Activated CD4-positive, alpha-beta T cell treated with anti-CD3 and anti-CD28 coated beads for 48 hours (primary cell): ENCODE measurements around the gene RNPEPL1.
A peak's percentile ranks its signal among the peaks of the same experiment; 100 is the strongest.

Experiments used
- DNase-seq: peaks from one replicate; pipeline ENCODE4 v3.0.0-alpha.2; 2020

Gene RNPEPL1, protein sequence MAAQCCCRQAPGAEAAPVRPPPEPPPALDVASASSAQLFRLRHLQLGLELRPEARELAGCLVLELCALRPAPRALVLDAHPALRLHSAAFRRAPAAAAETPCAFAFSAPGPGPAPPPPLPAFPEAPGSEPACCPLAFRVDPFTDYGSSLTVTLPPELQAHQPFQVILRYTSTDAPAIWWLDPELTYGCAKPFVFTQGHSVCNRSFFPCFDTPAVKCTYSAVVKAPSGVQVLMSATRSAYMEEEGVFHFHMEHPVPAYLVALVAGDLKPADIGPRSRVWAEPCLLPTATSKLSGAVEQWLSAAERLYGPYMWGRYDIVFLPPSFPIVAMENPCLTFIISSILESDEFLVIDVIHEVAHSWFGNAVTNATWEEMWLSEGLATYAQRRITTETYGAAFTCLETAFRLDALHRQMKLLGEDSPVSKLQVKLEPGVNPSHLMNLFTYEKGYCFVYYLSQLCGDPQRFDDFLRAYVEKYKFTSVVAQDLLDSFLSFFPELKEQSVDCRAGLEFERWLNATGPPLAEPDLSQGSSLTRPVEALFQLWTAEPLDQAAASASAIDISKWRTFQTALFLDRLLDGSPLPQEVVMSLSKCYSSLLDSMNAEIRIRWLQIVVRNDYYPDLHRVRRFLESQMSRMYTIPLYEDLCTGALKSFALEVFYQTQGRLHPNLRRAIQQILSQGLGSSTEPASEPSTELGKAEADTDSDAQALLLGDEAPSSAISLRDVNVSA

DNA sequence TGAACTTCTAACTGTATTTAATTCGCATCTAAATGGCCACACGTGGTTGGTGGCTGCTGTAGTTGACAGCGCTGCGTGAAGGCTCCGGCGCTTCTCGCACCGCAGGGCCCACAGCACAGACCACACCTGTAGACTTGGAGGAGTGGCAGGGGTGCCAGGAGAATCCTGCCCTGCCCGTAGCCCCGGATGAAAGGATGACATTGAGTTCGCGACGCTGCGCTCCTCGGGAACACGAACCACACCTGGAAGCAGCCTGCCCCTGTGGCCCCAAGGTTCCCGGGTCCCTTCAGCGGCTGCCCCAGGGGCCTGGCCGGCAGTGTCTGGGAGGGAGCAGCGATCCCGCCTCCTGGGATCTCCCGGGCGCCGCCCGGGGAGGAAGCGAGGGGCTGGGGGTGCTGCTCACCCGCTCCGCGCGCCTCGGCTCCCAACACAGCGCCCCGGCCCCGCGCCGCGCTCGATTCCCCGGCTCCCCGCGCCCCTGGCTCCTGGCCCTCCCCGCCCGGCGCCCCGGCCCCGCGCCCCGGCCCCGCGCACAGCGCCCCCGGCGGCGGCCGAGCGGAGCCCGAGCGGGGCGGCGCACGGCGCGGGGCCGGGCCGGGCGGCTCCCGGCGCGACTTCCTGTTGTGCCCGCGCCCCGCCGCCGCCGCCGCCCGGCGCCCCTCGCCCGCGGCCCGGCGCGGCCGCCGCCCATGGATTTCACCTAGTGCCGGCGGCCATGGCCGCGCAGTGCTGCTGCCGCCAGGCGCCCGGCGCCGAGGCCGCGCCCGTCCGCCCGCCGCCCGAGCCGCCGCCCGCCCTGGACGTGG lies at the start of gene RNPEPL1:
TSS of gene RNPEPL1 (plus strand) at position 613 of the 806 bp plus-strand sequence. CDS start at position 716, 103 bp downstream.
- peak; percentile 53 for DNase-seq

DNA sequence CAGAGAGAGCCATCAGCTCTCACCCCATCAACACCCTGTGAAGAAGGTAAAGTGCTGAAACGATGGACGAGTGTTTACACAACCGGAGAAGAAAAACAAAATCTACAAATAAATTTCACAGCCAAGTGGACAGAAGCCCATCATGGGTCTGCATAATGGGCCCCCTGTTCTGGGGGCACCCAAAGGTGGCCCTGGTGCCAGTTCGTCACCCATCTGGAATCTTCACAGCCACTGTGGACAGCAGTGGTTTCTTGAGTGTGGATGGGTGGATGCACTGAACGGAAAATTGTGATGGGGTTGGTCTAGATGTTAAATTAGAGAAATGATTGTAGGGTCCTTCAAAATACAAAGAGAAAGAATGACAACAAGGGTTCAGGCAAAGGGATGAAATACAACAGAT lies 49.3 kb upstream of the RNPEPL1 start:
- no peak for DNase-seq

DNA sequence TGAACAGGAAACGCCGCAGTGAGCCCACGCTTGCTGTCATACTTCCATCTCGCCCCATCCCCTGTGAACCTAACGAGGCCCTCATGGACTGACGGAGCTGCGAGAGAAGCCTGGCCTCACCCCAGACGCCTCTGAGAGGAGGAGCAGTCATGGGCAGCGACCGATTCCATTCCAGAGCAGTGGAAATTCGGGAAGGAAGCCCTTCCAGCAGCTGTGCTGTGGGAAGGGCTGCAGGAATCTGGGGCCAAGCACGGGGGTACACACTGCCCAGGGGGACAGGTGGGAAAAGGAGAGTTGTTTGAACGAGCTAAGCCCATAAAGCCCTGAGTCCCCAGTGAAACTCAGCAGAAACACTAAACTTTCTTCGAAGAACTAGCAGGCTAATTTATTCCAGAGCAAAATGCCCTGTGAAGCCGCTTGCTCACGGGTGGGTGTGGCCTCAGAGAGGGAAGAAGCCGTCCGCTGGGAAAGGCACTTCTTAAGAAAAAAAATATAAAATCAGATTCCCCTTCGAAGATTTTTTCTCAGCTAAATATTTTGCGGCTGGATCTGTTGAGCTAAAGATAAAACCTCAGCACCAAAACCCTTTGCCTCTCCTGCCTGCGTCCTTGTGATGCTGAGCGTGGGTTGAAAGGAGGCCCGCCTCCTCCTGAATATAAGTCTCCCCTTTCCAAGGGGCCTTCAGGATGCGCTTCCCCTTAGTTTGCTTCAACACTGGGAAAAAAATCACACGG lies 48.7 kb upstream of the RNPEPL1 start:
- DNase-seq = no peak

DNA sequence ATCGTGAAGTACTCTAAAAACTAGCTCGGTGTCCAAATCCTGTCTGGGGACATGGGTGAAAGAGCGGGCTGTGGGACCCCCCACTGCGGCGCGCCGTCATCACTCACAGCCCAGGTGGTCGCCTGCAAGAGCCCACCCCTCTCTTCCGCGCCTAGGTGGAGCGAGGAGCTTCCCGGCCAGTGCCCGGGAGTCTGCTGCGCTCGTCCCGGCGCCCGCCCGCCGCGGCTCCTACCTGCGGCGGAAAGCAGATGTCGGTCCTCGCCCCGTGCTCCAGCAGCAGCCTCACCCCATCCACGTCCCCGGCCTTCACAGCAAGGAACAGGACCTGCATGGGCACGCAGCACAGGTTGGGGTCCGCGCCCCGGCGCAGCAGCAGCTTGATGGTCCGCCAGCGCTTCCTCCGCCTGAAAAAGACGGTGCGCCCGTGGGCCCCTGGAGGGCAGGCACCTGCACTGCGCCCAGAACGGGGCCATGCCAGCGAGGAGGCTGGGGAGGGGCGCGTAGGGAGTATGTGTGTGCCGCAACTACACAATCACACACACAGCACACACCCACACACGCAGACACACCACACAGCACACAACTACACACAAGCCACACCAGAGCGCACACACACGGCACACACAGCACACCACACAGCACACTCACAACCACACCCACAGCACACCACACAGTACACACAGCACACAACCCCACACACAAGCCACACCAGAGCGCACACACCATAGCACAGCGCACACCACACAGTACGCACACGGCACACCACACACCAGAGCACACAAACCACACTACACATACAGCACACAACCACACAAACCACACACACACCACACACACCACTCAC lies 47.9 kb upstream of the RNPEPL1 start:
- DNase-seq = no peak

DNA sequence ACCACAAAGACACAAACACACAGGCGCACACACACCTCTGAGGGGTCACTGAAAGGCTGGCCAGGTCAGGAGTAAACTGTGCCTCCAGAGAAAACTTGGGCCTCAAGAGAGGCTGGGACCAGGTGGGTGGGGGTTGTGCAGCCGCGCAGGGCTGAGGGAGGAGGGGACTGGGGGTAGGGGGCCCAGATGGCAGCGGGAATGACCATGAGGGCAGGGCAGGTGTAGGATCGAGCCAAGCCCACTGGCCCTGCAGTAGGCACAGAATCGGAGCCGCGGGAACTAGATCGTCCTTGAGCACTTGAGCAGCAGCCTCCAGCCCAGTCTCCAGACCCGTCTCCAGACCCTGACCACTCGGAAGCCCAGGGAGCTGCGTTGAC lies 47.3 kb upstream of the RNPEPL1 start:
- DNase-seq = no peak

DNA sequence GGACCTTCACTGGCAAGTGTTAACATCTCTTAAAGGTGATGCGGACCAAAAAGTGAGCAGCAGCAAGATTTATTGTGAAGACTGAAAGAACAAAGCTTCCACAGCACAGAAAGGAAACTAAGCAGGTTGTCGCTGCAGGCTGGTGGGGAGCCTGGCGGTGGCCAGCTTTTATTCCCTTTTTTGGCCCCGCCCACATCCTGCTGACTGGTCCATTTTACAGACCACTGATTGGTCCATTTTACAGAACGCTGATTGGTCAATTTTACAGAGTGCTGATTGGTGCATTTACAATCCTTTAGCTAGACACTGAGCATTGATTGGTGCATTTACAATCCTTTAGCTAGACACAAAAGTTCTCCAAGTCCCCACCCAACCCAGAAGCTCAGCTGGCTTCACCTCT lies 46.4 kb upstream of the RNPEPL1 start:
- DNase-seq = peak; percentile 24

DNA sequence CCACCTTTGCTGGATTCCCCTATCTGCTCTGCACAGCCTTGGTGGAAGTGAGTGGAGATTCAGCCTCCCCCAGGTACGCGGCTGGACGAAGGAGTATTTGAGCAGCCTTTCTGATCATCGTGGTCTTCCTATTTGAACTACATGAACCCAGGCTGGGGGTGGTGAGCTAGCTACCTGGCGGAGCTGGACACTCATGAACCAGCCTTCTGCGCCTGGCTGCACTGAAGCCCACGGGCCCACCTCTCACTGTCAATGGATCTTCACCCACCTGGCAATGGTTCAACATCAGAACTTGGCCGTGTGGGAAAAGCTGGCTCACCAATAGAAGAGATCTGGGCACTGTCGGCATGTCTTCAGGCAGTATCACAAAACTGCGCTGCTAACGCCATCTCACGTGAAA lies 45.9 kb upstream of the RNPEPL1 start:
- DNase-seq = no peak

DNA sequence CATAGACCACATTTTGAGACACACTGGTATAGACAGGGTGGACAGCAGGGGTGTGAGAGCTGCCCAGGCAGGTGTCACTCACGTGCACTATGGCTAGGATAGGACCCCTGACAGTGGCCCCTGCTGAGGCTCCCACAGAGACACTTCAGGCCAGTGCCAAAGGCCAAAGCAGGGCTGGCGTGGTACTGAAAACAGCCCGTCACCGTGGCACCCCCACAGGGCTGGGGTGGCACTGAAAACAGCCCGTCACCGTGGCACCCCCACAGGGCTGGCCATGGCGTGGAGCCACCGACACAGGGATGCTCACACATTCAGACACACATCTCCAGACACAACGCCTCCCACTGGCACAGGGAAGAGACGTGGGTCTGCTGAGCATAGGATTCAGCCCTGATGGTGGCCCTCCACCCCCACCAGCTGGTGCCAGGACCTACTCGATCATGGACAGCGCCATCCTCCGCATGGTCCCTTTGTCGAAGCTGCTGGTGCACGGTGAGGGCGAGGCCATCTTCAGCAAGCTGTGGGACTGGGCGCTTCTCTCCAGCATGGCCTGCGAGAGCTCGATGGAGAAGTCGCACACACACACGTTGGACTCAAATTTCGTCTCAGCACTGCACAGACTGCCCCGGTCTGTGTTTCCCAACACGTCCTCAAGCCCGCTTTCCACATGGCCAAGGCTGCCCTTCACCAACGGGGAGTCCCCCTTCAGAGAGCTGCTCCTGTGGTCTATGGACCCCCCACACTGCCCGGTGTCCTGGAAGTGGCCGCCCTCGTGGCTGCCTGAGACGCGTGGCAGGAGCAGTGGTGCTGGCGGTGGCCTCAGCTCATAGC lies 44.6 kb upstream of the RNPEPL1 start:
- no peak for DNase-seq

DNA sequence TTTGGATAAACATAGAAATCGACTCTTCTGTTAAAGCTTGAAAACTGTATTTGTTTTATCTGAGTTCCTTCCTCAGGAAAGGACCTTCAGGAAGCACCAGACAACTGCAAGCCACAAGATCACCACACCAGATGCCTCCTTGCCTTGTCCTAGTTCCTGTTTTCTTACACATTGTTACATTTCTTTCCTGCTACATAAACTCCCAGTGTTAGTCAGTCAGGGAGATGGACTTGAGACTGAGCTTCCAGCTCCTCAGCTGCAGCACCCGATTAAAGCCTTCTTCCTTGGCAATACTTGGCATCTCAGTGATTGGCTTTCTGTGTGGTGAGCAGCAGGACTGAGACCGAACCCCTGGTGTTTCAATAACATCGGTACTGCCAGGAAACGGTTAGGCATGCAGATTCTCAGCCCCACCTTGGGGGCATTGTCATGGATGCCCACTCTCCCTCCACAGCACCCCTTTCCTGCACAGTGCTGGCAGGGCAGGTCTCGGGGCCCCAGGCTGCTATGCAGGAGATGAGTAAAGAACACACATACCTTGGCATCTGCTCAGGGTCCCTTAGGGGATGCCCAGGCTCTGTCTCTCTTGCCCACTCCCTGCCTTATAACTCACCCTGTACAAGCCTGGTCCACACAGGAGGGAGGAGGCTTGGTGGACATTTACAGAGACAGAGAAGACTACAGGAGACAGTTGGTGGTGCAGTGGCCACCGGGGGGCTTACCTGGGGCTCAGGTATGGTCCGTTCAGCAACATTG lies 43.1 kb upstream of the RNPEPL1 start:
- no peak for DNase-seq

DNA sequence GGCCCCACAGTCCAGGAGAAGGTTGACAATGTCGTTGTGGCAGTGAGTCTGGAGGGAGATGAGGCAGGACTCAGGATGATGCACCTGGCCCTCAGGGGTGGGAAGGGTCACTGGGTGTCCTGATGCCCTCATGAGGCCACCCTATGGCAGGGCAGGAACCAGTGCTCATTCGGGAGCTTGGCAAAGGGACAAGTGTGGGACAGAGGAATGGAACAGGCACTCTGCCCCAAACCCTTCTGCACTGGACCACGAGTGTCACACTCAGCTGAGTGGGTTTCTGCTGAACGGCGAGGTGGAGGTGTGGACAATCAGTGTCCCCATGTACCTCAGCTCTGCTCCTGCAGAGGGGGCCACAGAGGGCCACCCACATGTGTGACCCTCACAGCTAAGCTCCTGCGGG lies 42.5 kb upstream of the RNPEPL1 start:
- DNase-seq = no peak

DNA sequence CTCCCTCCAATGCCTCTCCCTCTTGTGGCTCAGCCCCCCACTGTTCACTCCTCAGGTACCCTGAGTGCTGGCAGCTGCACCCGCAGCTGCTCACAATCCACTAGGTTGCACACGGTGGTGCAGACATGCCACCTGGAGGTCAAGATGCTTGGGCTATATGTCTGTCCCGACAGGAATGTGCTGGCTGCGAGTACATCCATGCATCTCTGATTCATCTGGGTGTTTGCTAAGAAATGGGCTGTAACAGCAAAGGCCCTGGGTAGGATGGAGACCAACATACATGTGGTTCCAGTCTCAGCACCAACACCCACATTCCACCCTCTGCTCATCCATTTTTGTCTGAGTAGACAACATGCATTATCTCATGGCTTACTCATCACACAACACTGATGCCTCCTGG lies 41.8 kb upstream of the RNPEPL1 start:
- no peak for DNase-seq

DNA sequence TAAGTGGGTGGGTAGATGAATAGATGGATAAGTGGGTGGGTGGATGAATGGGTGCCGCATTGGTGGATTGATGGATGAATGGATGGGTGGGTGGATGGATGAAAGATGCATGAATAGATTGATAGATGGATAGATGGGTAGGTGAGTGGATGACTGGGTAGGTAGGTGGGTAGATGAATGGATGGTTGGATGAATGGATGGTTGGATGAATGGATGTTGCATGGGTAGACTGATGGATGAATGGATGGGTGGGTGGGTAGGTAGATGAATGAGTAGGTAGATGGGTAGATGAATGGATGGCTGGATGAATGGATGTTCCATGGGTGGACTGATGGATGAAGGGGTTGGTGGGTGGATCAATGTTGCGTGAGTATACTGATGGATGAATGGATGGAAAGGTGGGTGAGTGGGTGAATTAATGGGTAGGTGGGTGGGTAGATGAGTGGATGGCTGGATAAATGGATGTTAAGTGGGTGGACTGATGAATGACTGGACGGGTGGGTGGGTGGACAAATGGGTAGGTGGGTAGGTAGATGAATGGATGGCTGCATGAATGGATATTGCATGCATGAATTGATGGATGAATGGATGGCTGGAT lies 41.0 kb upstream of the RNPEPL1 start:
- no peak for DNase-seq

DNA sequence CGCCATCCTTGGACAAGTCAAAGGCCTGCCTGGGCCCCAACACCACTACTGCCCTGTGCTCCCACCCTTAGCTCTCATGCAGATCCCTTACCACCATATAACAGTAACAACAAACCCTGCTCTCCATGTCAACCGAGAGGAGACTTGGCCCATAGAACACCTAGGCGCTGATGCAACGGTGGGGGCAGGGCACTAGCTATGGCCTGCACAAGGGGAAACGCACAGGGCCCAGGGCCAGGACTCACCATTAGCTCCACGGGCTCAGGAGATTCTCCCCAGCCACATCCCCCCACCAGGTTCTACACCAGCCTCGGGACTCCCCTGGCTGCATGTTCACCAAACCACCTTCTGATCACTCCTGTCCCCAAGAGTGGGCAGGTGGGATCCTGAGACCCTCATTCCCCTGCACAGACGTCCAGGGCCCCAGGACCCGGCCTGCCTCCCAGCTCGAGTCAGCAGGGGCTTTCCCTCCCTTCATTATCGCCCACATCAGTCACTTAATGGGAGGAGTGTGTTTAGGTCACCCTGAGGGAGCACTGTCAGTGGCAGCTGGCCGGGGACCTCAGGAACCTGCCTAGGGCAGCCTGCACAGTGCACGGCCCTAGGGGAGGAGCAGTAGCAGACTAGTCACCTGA lies 39.8 kb upstream of the RNPEPL1 start:
- DNase-seq = no peak

DNA sequence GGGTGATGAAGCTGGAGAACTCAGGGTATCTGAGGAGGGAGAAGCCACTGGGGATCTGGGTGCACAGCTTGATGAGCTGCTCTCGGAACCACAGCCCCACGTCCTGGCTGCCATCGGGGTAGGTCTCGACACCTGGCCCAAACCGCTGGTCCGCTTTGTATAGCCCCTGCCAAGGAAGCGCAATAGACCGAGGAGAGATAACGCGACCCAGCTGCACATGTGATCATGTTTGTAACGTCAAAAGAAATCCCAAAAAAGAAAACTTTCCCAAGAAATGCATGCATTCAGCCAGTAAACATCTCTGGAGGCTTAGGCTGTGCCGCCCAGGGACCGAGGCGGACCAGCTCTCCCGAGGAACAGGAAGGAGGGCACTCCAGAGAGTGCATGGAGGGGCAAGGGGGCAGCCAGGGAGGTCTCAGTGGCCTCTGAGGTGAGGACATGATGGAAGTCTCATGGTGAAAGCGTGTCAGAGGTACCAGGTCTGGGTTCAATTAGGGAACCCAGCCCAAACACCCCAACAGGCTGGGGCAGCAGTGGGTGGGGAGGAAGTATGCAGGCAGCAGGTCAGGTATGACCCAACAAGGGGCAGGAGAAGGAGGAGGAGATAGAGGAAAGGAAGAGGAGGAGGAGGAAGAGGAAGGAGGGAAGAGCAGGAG lies 38.8 kb upstream of the RNPEPL1 start:
- no peak for DNase-seq

DNA sequence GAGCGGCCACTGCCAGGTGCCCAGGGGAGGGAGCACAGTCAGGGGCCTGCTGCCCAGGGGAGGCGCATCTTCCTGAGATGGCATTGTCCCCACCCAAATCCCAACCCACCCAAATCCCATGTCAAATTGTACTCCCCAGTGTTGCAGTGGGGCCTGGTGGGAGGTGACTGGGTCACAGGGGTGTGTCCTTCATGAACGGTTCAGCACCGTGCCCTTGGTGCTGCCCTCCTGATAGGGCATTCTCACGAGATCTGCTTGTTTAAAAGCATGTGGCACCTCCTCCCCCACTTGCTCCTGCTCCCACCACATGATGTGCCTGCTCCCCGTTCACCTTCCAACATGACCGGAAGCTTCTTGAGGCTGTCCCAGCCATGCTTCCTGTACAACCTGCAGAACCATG lies 38.1 kb upstream of the RNPEPL1 start:
- no peak for DNase-seq

DNA sequence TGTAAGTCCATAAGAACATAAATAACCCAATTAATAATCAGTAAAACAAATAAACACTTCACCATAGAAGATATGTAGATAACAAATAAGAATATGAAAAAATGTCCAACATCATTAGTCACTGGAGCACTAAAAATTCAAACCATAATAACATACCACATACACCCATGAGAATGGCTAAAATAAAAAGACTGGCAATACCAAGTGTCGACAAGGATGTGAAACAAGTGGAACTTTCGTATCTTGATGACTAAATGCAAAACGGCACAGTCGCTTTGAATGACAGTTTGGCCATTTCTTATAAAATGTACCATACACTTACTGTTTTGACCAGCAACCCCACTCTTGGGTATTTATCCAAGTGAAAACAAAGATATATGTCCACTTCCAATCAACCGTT lies 37.2 kb upstream of the RNPEPL1 start:
- no peak for DNase-seq

DNA sequence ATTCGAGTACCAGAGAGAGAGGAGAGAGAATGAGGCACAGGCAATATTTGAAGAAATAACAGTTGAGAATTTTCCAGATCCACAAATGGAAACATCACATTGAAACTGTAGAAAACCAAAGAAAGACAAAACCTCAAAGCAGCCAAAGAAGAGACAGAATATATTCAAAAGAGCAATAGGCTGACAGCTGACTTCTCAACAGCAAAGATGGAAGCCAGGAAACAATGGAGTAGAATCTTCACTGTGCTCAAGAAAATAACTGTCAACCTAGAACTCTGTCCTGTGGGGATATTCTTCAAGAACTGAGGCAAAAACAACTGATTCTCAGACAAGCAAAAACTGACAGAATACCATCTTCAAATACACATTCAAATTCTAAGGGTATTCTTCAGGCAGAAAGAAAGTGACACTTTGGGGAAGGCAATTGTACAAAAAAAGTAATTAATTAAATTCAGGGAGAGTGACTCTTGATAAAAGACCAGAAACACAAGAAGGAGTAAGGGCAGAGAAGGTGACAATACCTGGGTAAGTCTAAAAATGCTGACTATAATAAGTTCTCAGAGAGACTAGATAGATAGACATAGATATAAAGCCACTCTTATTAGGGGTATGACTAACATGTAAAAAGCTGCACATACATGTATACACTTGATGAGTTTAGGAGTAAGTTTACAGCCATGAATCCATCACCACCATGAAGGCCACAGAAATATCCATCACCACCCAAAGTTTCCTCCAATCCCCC lies 36.1 kb upstream of the RNPEPL1 start:
- no peak for DNase-seq
